Panc1 (cell line): Measurements from ENCODE around the gene ARHGAP12. TPM values are rescaled to one million over a fixed set of nuclear protein-coding genes. Genes with fewer than 3 reads are reported as not detected.

Source experiments
- ATAC-seq: fragments of 200-7000 bp; cut with Tn5 transposase; 2 replicates; pipeline ENCODE4 v1.9.1; 2020; ENCODE audit warnings: mild to moderate bottlenecking, moderate library complexity
- BruUV-seq: library from RNA; stranded (reverse); fragments of 400-500 nt; replicated peaks from 2 replicates; lab custom pipeline; 2021; lab: Mats Ljungman, UMichigan
- CTCF ChIA-PET: fragments of 300-600 bp; sonication (Branson Sonifier 250); formaldehyde crosslinking; loops from one replicate; lab custom pipeline; 2022; ENCODE audit warnings: antibody characterized with exemption; lab: Charles Lee
- POLR2A ChIA-PET: fragments of 300-600 bp; sonication (Branson Sonifier 250); formaldehyde crosslinking; loops from one replicate; lab custom pipeline; 2022; ENCODE audit warnings: antibody characterized with exemption; lab: Charles Lee
- DNase-seq: peaks from one replicate; pipeline ENCODE4 v3.0.0-alpha.2; 2010; ENCODE audit warnings: low read depth, low spot score
- H3K27ac ChIP-seq: 2 replicates; pipeline ENCODE4 v1.5.1; 2011; ENCODE audit warnings: mild to moderate bottlenecking, low read length, inconsistent platforms
- H3K27me3 ChIP-seq: fragments of 200-500 bp; sonication (Bioruptor generic); 2 replicates; pipeline ENCODE4 v1.6.0; 2014; ENCODE audit warnings: low read length, inconsistent platforms; ENCODE audit not compliant: control insufficient read depth, insufficient read depth
- H3K36me3 ChIP-seq: fragments of 200-500 bp; sonication (Bioruptor generic); 2 replicates; pipeline ENCODE4 v1.5.1; 2014; ENCODE audit warnings: inconsistent platforms, mild to moderate bottlenecking, low read length, moderate library complexity; ENCODE audit not compliant: control insufficient read depth, insufficient read depth
- H3K4me1 ChIP-seq: 2 replicates; pipeline ENCODE4 v1.5.1; 2011; ENCODE audit warnings: inconsistent platforms, mild to moderate bottlenecking, low read length, moderate library complexity; ENCODE audit not compliant: control insufficient read depth, insufficient read depth
- H3K4me3 ChIP-seq, 2 experiments: 2 replicates each; pipeline ENCODE4 v1.5.1; 2011 to 2012; ENCODE audit warnings: low read depth in 2 of 2, low read length in 2 of 2, mild to moderate bottlenecking in 2 of 2, inconsistent platforms in 1 of 2, moderate library complexity in 1 of 2
- H3K9me3 ChIP-seq: fragments of 200-500 bp; sonication (Bioruptor generic); 2 replicates; pipeline ENCODE4 v1.5.1; 2014; ENCODE audit warnings: low read depth, mild to moderate bottlenecking, inconsistent platforms, low read length, moderate library complexity; ENCODE audit not compliant: control insufficient read depth, insufficient read depth
- CTCF ChIP-seq: fragments of 450-650 bp; IDR thresholded peaks from 2 replicates; pipeline ENCODE4 v1.5.1; 2017; ENCODE audit warnings: mild to moderate bottlenecking
- POLR2AphosphoS5 ChIP-seq: IDR thresholded peaks from 2 replicates; pipeline ENCODE4 v1.6.1; 2012; ENCODE audit warnings: mild to moderate bottlenecking, low read depth, low read length, moderate library complexity
- REST ChIP-seq, 2 experiments: IDR thresholded peaks; 2 replicates each; pipeline ENCODE4 v1.6.1; 2011 to 2012; ENCODE audit warnings: low read depth in 2 of 2, control low read depth in 1 of 2, low read length in 1 of 2, mild to moderate bottlenecking in 1 of 2, moderate library complexity in 1 of 2; ENCODE audit not compliant: insufficient read depth in 1 of 2
- SIN3A ChIP-seq: IDR thresholded peaks from 2 replicates; pipeline ENCODE4 v1.6.1; 2012; ENCODE audit warnings: low read depth, mild to moderate bottlenecking, low read length, moderate library complexity, borderline replicate concordance; ENCODE audit not compliant: insufficient read depth
- TCF7L2 ChIP-seq: IDR thresholded peaks from 2 replicates; pipeline ENCODE4 v1.6.1; 2011; ENCODE audit warnings: mild to moderate bottlenecking, low read depth, low read length, inconsistent platforms
- in situ Hi-C: cut with HindIII; loops from 2 replicates; pipeline ENCODE4 v1.10.0; 2016; ENCODE audit warnings: low sequenced_read_pairs, low pct_unique_long_range_greater_than_20kb
- intact Hi-C: fragments of 100-400 bp; cut with micrococcal nuclease; formaldehyde crosslinking; loops from one replicate; pipeline ENCODE4 v1.10.0; 2022; ENCODE audit not compliant: unreplicated experiment
- total RNA-seq: library from RNA; stranded (reverse); gene quantifications from one replicate; pipeline ENCODE4 v1.2.1, GENCODE V29; 2021; ENCODE audit not compliant: unreplicated experiment

Gene ARHGAP12
- total RNA-seq, 1 experiment from 2014 or later: 22.9 TPM

- H3K27ac ChIP-seq: peak overlapping the region; percentile 97
Observed at GRCh38 chr10:31942892-31943291, 14.3 kb upstream of the ARHGAP12 start.

GRCh38 chr10:31942435-31942834, 13.8 kb upstream of the ARHGAP12 start:
- intact Hi-C loops (no loop called here), in situ Hi-C loops (no loop called here)
- no peaks in the 10 kb centered on the region for H3K36me3 ChIP-seq
- no peak for ATAC-seq
- CTCF ChIA-PET: no interaction called here
- H3K27me3 ChIP-seq: no peaks in the 10 kb centered on the region
- no TSS peak for BruUV-seq
- H3K9me3 ChIP-seq: no peaks in the 10 kb centered on the region
- H3K4me3 ChIP-seq: no peak overlapping the region
- no peak for DNase-seq
- H3K4me1 ChIP-seq: peaks cover 64% of the 10 kb centered on the region
- POLR2A ChIA-PET: interaction anchor here (0.6 kb wide), 2 partner anchors 1156 to 1397 kb away, joined by 3 to 4 read pairs; no protein-coding TSS in a partner anchor
- TF ChIP-seq TCF7L2 (no peak), REST (IDR thresholded peaks at IDR 0.05; ENCODE audit: insufficient read depth in 1 of 2, low read depth in 2 of 2, low read length in 1 of 2) (no peak), CTCF (no peak), POLR2AphosphoS5 (no peak), SIN3A (no peak)
- peak overlapping the region; percentile 97 for H3K27ac ChIP-seq

More at GRCh38 chr10:31942892-31943291, 14.3 kb upstream of the ARHGAP12 start:
- Histone ChIP-seq H3K9me3 (no peaks in the 10 kb centered on the region), H3K36me3 (no peaks in the 10 kb centered on the region), H3K4me3 (no peak overlapping the region), H3K27me3 (no peaks in the 10 kb centered on the region), H3K4me1 (peaks cover 64% of the 10 kb centered on the region)
- DNase-seq (no peak), ATAC-seq (no peak)
- CTCF ChIA-PET: no interaction called here
- BruUV-seq: no TSS peak
- in situ Hi-C loops (no loop called here), intact Hi-C loops (no loop called here)
- POLR2A ChIA-PET: interaction anchor here (0.6 kb wide), 2 partner anchors 1157 to 1397 kb away, joined by 3 to 4 read pairs; no protein-coding TSS in a partner anchor
- TF ChIP-seq TCF7L2 (no peak), POLR2AphosphoS5 (no peak), REST (IDR thresholded peaks at IDR 0.05; ENCODE audit: insufficient read depth in 1 of 2, low read depth in 2 of 2, low read length in 1 of 2) (no peak), CTCF (no peak), SIN3A (no peak)
